GM23338 (cell line): ENCODE data around the gene ZBTB8A.
"Not testable (repeated sequence)": the region's sequence is repeated elsewhere in the genome, so short reads cannot be mapped to it uniquely, and the experiment has no call there.

Experiments used
- EZH2 ChIP-seq: fragments of 200-600 bp; sonication (generic); IDR thresholded peaks from one replicate; pipeline ENCODE4 v1.8.0; 2017; ENCODE audit warnings: antibody characterized with exemption, mild to moderate bottlenecking, low read depth; ENCODE audit not compliant: unreplicated experiment
- JUNB ChIP-seq: IDR thresholded peaks from one replicate; pipeline ENCODE4 v1.6.1; 2016; ENCODE audit warnings: antibody characterized with exemption; ENCODE audit not compliant: unreplicated experiment
- NANOG ChIP-seq: IDR thresholded peaks from 2 replicates; pipeline ENCODE4 v1.6.1; 2016; ENCODE audit warnings: antibody characterized with exemption, borderline replicate concordance
- POLR2AphosphoS5 ChIP-seq: IDR thresholded peaks from 2 replicates; pipeline ENCODE4 v1.6.1; 2016; ENCODE audit warnings: antibody characterized with exemption, low read depth
- STAT1 ChIP-seq: IDR thresholded peaks from one replicate; pipeline ENCODE4 v1.6.1; 2016; ENCODE audit warnings: antibody characterized with exemption; ENCODE audit not compliant: unreplicated experiment
- ZNF114 ChIP-seq: fragments of 250-450 bp; sonication (Bioruptor Pico); IDR thresholded peaks from 2 replicates; pipeline ENCODE4 v1.5.0; 2020; ENCODE audit warnings: mild to moderate bottlenecking, moderate library complexity
- TF ChIP-seq, protein P1 (sequence below), 2 experiments: fragments of 200-600 bp in 1 of 2; sonication (generic) in 1 of 2; conservative IDR thresholded peaks; 2 replicates each; pipeline versions ENCODE4 v1.5.1 to v1.6.1; 2016 to 2017; ENCODE audit warnings: antibody characterized with exemption in 2 of 2, low read depth in 2 of 2, mild to moderate bottlenecking in 2 of 2, moderate library complexity in 1 of 2
- TF ChIP-seq, protein P2 (sequence below): IDR thresholded peaks from one replicate; pipeline ENCODE4 v1.6.1; 2018; ENCODE audit warnings: antibody characterized with exemption; ENCODE audit not compliant: unreplicated experiment

DNA sequence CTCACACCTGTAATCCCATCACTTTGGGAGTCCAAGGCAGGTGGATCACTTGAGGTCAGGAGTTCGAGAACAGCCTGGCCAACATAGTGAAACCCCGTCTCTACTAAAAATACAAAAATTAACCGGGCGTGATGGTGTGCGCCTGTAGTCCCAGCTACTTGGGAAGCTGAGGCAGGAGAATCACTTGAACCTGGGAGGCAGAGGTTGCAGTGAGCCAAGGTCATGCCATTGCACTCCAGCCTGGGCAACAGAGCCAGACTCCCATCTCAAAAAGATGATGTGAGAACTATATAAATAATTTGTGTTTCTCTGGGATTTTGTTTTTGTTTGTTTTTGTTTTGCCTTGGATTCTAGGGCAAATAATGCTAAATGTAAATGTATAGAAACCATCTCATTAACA lies 17.8 kb downstream of the ZBTB8A start:
- TF ChIP-seq, protein P1, sequence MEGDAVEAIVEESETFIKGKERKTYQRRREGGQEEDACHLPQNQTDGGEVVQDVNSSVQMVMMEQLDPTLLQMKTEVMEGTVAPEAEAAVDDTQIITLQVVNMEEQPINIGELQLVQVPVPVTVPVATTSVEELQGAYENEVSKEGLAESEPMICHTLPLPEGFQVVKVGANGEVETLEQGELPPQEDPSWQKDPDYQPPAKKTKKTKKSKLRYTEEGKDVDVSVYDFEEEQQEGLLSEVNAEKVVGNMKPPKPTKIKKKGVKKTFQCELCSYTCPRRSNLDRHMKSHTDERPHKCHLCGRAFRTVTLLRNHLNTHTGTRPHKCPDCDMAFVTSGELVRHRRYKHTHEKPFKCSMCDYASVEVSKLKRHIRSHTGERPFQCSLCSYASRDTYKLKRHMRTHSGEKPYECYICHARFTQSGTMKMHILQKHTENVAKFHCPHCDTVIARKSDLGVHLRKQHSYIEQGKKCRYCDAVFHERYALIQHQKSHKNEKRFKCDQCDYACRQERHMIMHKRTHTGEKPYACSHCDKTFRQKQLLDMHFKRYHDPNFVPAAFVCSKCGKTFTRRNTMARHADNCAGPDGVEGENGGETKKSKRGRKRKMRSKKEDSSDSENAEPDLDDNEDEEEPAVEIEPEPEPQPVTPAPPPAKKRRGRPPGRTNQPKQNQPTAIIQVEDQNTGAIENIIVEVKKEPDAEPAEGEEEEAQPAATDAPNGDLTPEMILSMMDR (conservative IDR thresholded peaks at IDR 0.05; ENCODE audit: low read depth in 2 of 2): not testable (repeated sequence)
- TF ChIP-seq POLR2AphosphoS5; STAT1; JUNB; NANOG; EZH2; ZNF114 (CRISPR knock-in tag): not testable (repeated sequence)
- TF ChIP-seq, protein P2, sequence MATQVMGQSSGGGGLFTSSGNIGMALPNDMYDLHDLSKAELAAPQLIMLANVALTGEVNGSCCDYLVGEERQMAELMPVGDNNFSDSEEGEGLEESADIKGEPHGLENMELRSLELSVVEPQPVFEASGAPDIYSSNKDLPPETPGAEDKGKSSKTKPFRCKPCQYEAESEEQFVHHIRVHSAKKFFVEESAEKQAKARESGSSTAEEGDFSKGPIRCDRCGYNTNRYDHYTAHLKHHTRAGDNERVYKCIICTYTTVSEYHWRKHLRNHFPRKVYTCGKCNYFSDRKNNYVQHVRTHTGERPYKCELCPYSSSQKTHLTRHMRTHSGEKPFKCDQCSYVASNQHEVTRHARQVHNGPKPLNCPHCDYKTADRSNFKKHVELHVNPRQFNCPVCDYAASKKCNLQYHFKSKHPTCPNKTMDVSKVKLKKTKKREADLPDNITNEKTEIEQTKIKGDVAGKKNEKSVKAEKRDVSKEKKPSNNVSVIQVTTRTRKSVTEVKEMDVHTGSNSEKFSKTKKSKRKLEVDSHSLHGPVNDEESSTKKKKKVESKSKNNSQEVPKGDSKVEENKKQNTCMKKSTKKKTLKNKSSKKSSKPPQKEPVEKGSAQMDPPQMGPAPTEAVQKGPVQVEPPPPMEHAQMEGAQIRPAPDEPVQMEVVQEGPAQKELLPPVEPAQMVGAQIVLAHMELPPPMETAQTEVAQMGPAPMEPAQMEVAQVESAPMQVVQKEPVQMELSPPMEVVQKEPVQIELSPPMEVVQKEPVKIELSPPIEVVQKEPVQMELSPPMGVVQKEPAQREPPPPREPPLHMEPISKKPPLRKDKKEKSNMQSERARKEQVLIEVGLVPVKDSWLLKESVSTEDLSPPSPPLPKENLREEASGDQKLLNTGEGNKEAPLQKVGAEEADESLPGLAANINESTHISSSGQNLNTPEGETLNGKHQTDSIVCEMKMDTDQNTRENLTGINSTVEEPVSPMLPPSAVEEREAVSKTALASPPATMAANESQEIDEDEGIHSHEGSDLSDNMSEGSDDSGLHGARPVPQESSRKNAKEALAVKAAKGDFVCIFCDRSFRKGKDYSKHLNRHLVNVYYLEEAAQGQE: not testable (repeated sequence)
